K562 (cell line): ENCODE results near the gene VARS1. TPM values are rescaled to one million over a fixed set of nuclear protein-coding genes. Genes with fewer than 3 reads are reported as not detected.

ENCODE experiments used
- BRD4 ChIP-seq: fragments of 200-600 bp; sonication (generic); IDR thresholded peaks from 2 replicates; pipeline ENCODE4 v1.6.1; 2017; ENCODE audit warnings: inconsistent platforms
- CHD7 ChIP-seq: fragments of 200-600 bp; sonication (generic); IDR thresholded peaks from one replicate; pipeline ENCODE4 v1.6.1; 2012; ENCODE audit warnings: mild to moderate bottlenecking, low read depth, low read length, inconsistent platforms
- ELF2 ChIP-seq: fragments of 250-450 bp; sonication (Bioruptor Pico); IDR thresholded peaks from 2 replicates; pipeline ENCODE4 v1.5.0; 2021; ENCODE audit warnings: mild to moderate bottlenecking
- GABPB1 ChIP-seq: sonication (generic); formaldehyde crosslinking; IDR thresholded peaks from 2 replicates; pipeline ENCODE4 v1.8.0; 2022; ENCODE audit warnings: mild to moderate bottlenecking, missing genetic modification reagents
- LEF1 ChIP-seq: fragments of 450-650 bp; IDR thresholded peaks from 2 replicates; pipeline ENCODE4 v1.6.1; 2016; ENCODE audit warnings: mild to moderate bottlenecking
- NEUROD1 ChIP-seq: fragments of 150-350 bp; IDR thresholded peaks from 2 replicates; pipeline ENCODE4 v1.6.1; 2014; ENCODE audit warnings: borderline replicate concordance, low read length, low read depth; ENCODE audit not compliant: partially characterized antibody
- POLR2B ChIP-seq: fragments of 450-650 bp; IDR thresholded peaks from 2 replicates; pipeline ENCODE4 v1.6.1; 2018; ENCODE audit warnings: low read depth; ENCODE audit not compliant: partially characterized antibody
- RAD51 ChIP-seq: fragments of 450-650 bp; IDR thresholded peaks from 2 replicates; pipeline ENCODE4 v1.7.1; 2016; ENCODE audit warnings: low read depth, mild to moderate bottlenecking, borderline replicate concordance
- RB1 ChIP-seq: fragments of 450-650 bp; IDR thresholded peaks from 2 replicates; pipeline ENCODE4 v1.6.1; 2017; ENCODE audit warnings: low read depth, mild to moderate bottlenecking
- RFX7 ChIP-seq: fragments of 250-450 bp; sonication (Bioruptor Pico); IDR thresholded peaks from 2 replicates; pipeline ENCODE4 v1.5.1; 2021; ENCODE audit warnings: mild to moderate bottlenecking
- TBL1XR1 ChIP-seq, 2 experiments: IDR thresholded peaks; 2 replicates each; pipeline ENCODE4 v1.6.1; 2012; ENCODE audit warnings: improper control_type of control experiment in 2 of 2, low read length in 2 of 2, mild to moderate bottlenecking in 1 of 2
- U2AF2 ChIP-seq: fragments of 200-400 bp; formaldehyde crosslinking; optimal IDR thresholded peaks from 2 replicates; pipeline ENCODE3; 2017; ENCODE audit warnings: low read depth, mild to moderate bottlenecking, low read length
- XRCC4 ChIP-seq: IDR thresholded peaks from one replicate; pipeline ENCODE4 v1.6.1; 2011; ENCODE audit not compliant: insufficient read depth, insufficient read length; ENCODE audit errors: extremely low read depth
- ZNF586 ChIP-seq: fragments of 450-650 bp; formaldehyde crosslinking; conservative IDR thresholded peaks from 2 replicates; pipeline ENCODE4 v1.4.0; 2020; ENCODE audit warnings: mild to moderate bottlenecking, moderate library complexity
- polyA plus RNA-seq, 8 experiments: library from polyadenylated mRNA; depleted of rRNA in 4 of 8; stranded (reverse) in 5 of 8; unstranded in 3 of 8; fragments of >200 nt; fragmentation: Nextera tagmentation in 2 of 8; fragmentation: Illumina TruSeq in 1 of 8; extraction: Ambion mirVana in 2 of 8; extraction: Trizol in 1 of 8; gene quantifications; 2 replicates each; pipeline versions ENCODE4 v1.2.1 to v1.2.3, GENCODE V29; 2011 to 2014; ENCODE audit warnings: inconsistent platforms in 1 of 8, missing spikeins in 1 of 8
- total RNA-seq, 7 experiments: library from RNA; depleted of rRNA in 6 of 7; stranded (reverse); fragments of >200 nt in 6 of 7; fragmentation: Illumina TruSeq in 2 of 7; extraction: Trizol in 2 of 7; gene quantifications; 2 replicates each; pipeline versions ENCODE4 v1.2.1 to v1.2.3, GENCODE V29; 2011 to 2021; ENCODE audit warnings: low replicate concordance in 1 of 7
- TF ChIP-seq, protein P1 (sequence below): fragments of 250-450 bp; sonication (Bioruptor Pico); IDR thresholded peaks from 2 replicates; pipeline ENCODE4 v1.5.0; 2021; ENCODE audit warnings: mild to moderate bottlenecking, borderline replicate concordance

The VARS1 gene
- total and polyA plus RNA-seq, 9 of the 15 experiments (the other 6 are each of a cell fraction or from before 2014, with no cell fraction given): 2.9 to 488 (median 130) TPM

DNA sequence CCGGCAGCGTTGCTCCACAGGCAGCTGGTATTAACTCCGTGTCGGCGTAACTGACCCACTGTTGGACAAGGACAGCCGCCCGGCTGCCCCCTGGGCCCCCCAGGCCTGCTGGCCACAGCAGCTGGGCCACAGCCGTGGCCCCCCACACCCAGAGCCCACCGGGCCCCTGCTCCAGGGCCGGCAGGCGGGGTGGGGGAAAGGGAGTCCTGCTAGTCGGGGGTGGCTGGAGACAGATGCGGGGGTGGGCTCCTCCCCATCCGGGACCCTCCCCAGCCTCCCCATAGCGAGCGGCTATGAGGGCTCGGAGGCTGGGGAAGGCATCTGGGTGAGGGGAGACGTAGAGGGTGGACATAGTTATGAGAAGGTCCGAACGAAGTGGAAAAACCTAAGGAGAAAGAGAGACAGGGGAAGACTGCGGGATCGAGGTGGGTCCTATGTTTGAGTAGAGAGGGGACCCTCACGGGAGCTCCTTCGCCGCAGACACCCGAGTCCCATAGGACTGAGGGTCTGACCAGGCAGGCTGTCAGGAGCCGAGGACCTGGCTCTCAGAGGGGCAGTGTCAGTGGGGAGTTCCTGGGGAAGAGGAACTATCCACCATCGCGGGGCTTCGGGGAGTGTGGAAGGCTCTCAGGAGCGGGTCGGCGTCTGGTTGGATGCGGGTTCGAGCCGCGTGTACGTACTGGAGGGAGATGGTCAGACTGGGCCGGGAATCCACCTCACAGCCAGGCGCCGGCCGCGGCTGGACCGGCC, 511 bp downstream of the VARS1 start (continued):
- TF ChIP-seq GABPB1 (CRISPR knock-in tag) (peak; percentile 22; the same call in 1 of the 2 replicates), LEF1 (no peak; the same call in 1 of the 2 replicates), RFX7 (CRISPR knock-in tag) (no peak), ELF2 (CRISPR knock-in tag) (no peak), ZNF586 (CRISPR knock-in tag) (no peak), TBL1XR1 (IDR thresholded peaks at IDR 0.05; ENCODE audit: low read length in 2 of 2) (peak in 1 of 2 experiments; percentile 48; a peak in 1 of 4 replicates), XRCC4 (no peak), CHD7 (no peak), POLR2B (peak; percentile 60), BRD4 (peak; percentile 61; the same call in 1 of the 2 replicates), NEUROD1 (no peak), RAD51 (peak; percentile 59; the same call in 1 of the 2 replicates), RB1 (no peak; the same call in 1 of the 2 replicates), U2AF2 (no peak)
- TF ChIP-seq, protein P1, sequence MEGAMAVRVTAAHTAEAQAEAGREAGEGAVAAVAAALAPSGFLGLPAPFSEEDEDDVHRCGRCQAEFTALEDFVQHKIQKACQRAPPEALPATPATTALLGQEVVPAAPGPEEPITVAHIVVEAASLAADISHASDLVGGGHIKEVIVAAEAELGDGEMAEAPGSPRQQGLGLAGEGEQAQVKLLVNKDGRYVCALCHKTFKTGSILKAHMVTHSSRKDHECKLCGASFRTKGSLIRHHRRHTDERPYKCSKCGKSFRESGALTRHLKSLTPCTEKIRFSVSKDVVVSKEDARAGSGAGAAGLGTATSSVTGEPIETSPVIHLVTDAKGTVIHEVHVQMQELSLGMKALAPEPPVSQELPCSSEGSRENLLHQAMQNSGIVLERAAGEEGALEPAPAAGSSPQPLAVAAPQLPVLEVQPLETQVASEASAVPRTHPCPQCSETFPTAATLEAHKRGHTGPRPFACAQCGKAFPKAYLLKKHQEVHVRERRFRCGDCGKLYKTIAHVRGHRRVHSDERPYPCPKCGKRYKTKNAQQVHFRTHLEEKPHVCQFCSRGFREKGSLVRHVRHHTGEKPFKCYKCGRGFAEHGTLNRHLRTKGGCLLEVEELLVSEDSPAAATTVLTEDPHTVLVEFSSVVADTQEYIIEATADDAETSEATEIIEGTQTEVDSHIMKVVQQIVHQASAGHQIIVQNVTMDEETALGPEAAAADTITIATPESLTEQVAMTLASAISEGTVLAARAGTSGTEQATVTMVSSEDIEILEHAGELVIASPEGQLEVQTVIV: no peak
